HepG2 (cell line): Measurements from ENCODE around the gene CCDC83. TPM values are rescaled to one million over a fixed set of nuclear protein-coding genes. Genes with fewer than 3 reads are reported as not detected.

ENCODE experiments used
- ARNT2 ChIP-seq: sonication (generic); formaldehyde crosslinking; IDR thresholded peaks from 2 replicates; pipeline ENCODE4 v1.8.0; 2022; ENCODE audit warnings: mild to moderate bottlenecking, low read depth, missing genetic modification reagents, moderate library complexity
- ATF1 ChIP-seq: IDR thresholded peaks from 2 replicates; pipeline ENCODE4 v1.6.1; 2016; ENCODE audit warnings: mild to moderate bottlenecking, control low read depth
- KDM4B ChIP-seq: sonication (generic); formaldehyde crosslinking; IDR thresholded peaks from 2 replicates; pipeline ENCODE4 v1.4.0; 2020; ENCODE audit warnings: missing genetic modification reagents
- NFKBIZ ChIP-seq: IDR thresholded peaks from 2 replicates; pipeline ENCODE4 v1.6.1; 2018; ENCODE audit warnings: missing genetic modification reagents, missing compliant biosample characterization
- RFX1 ChIP-seq: fragments of 450-650 bp; IDR thresholded peaks from 2 replicates; pipeline ENCODE4 v1.6.1; 2017
- RFXAP ChIP-seq: sonication (generic); formaldehyde crosslinking; IDR thresholded peaks from 2 replicates; pipeline ENCODE4 v1.4.0; 2020; ENCODE audit warnings: missing genetic modification reagents, borderline replicate concordance
- ZBTB38 ChIP-seq: sonication (generic); formaldehyde crosslinking; IDR thresholded peaks from 2 replicates; pipeline ENCODE4 v1.5.1; 2020; ENCODE audit warnings: mild to moderate bottlenecking, missing genetic modification reagents
- ZBTB7B ChIP-seq: sonication (generic); formaldehyde crosslinking; IDR thresholded peaks from 2 replicates; pipeline ENCODE4 v1.4.0; 2020; ENCODE audit warnings: missing genetic modification reagents
- ZEB1 ChIP-seq: IDR thresholded peaks from 2 replicates; pipeline ENCODE4 v1.6.1; 2012; ENCODE audit warnings: mild to moderate bottlenecking, low read depth, inconsistent platforms; ENCODE audit not compliant: insufficient replicate concordance
- ZNF253 ChIP-seq: sonication (generic); formaldehyde crosslinking; IDR thresholded peaks from 2 replicates; pipeline ENCODE4 v1.8.0; 2022; ENCODE audit warnings: mild to moderate bottlenecking, missing genetic modification reagents, borderline replicate concordance
- ZNF556 ChIP-seq: sonication (generic); formaldehyde crosslinking; IDR thresholded peaks from 2 replicates; pipeline ENCODE4 v1.4.0; 2020; ENCODE audit warnings: mild to moderate bottlenecking, missing genetic modification reagents, borderline replicate concordance
- ZNF567 ChIP-seq: sonication (generic); formaldehyde crosslinking; IDR thresholded peaks from 2 replicates; pipeline ENCODE4 v1.8.1; 2023; ENCODE audit warnings: mild to moderate bottlenecking, missing genetic modification reagents, borderline replicate concordance
- ZNF614 ChIP-seq: IDR thresholded peaks from 2 replicates; pipeline ENCODE4 v1.6.1; 2018; ENCODE audit warnings: missing biosample characterization, missing genetic modification reagents, inconsistent platforms, borderline replicate concordance
- polyA plus RNA-seq, 8 experiments: library from polyadenylated mRNA; depleted of rRNA in 3 of 8; stranded (reverse) in 7 of 8; unstranded in 1 of 8; fragments of >200 nt; fragmentation: Illumina TruSeq in 4 of 8; extraction: Trizol in 4 of 8; gene quantifications; 2 replicates each; pipeline versions ENCODE4 v1.2.1 to v1.2.3, GENCODE V29; 2011 to 2016; ENCODE audit warnings: low read depth in 4 of 8, missing spikeins in 1 of 8, mixed read lengths in 1 of 8; ENCODE audit not compliant: insufficient read depth in 1 of 8
- total RNA-seq, 5 experiments: library from RNA; depleted of rRNA; stranded (reverse); fragments of >200 nt; fragmentation: Illumina TruSeq; extraction: Trizol; gene quantifications; 2 replicates each; pipeline ENCODE4 v1.2.3, GENCODE V29; 2016; ENCODE audit warnings: low read depth in 1 of 5
- TF ChIP-seq, protein P1 (sequence below): conservative IDR thresholded peaks from 2 replicates; pipeline ENCODE4 v1.6.1; 2018; ENCODE audit warnings: missing genetic modification reagents
- TF ChIP-seq, protein P2 (sequence below): sonication (generic); formaldehyde crosslinking; IDR thresholded peaks from 2 replicates; pipeline ENCODE4 v1.4.0; 2020; ENCODE audit warnings: missing genetic modification reagents, borderline replicate concordance
- TF ChIP-seq, protein P3 (sequence below): sonication (generic); formaldehyde crosslinking; IDR thresholded peaks from 2 replicates; pipeline ENCODE4 v1.5.0; 2020; ENCODE audit warnings: mild to moderate bottlenecking, missing genetic modification reagents, borderline replicate concordance
- TF ChIP-seq, protein P4 (sequence below): IDR thresholded peaks from 2 replicates; pipeline ENCODE4 v1.6.1; 2016; ENCODE audit warnings: low read depth, control low read depth
- TF ChIP-seq, protein P5 (sequence below): sonication (generic); formaldehyde crosslinking; IDR thresholded peaks from 2 replicates; pipeline ENCODE4 v1.8.1; 2023; ENCODE audit warnings: missing genetic modification reagents, inconsistent platforms, borderline replicate concordance

Gene CCDC83
- total and polyA plus RNA-seq, 2 of the 13 experiments (the other 11 are each of a cell fraction or from before 2014, with no cell fraction given), result not detected

DNA sequence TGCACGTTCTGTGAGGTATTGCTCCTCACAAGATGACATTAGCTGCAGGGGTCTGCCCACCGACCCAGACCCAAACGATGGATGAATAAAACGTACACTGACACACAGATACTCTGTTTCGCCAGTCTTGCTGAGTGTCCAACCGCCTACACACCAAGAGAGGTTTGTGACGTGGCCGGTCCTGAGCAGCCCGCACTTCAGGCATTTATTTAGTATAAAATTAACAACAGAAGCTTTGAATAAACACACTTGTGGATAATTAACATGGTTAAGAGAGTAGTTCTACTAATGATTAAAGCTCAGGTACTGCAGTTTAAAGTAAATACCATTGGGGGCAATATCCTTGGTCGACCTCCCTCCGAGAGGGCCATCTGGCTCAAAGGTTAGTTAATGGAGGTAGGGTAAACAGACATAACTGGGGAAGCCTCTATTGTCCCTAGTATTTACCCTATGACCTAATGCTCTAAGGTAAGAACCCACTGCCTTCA, 75.7 kb downstream of the CCDC83 start (continued):
- TF ChIP-seq ZBTB38 (CRISPR knock-in tag), result peak; percentile 75; the same call in 1 of the 2 replicates
- TF ChIP-seq ARNT2 (CRISPR knock-in tag), result 0 out of 2 replicates have a peak, but pooled peaks have one; percentile 46
- no peak; the same call in none of the 2 replicates for TF ChIP-seq ZNF614 (CRISPR knock-in tag)
- no peak for TF ChIP-seq ZNF556 (CRISPR knock-in tag)
- no peak for TF ChIP-seq RFX1
- no peak for TF ChIP-seq ZNF567
- TF ChIP-seq, protein P1, sequence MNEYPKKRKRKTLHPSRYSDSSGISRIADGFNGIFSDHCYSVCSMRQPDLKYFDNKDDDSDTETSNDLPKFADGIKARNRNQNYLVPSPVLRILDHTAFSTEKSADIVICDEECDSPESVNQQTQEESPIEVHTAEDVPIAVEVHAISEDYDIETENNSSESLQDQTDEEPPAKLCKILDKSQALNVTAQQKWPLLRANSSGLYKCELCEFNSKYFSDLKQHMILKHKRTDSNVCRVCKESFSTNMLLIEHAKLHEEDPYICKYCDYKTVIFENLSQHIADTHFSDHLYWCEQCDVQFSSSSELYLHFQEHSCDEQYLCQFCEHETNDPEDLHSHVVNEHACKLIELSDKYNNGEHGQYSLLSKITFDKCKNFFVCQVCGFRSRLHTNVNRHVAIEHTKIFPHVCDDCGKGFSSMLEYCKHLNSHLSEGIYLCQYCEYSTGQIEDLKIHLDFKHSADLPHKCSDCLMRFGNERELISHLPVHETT (CRISPR knock-in tag), result no peak
- no peak for TF ChIP-seq ZNF253
- 0 out of 2 replicates have a peak, but pooled peaks have one; percentile 54 for TF ChIP-seq NFKBIZ
- peak; percentile 74; the same call in 1 of the 2 replicates for TF ChIP-seq ZBTB7B (CRISPR knock-in tag)
- TF ChIP-seq, protein P2, sequence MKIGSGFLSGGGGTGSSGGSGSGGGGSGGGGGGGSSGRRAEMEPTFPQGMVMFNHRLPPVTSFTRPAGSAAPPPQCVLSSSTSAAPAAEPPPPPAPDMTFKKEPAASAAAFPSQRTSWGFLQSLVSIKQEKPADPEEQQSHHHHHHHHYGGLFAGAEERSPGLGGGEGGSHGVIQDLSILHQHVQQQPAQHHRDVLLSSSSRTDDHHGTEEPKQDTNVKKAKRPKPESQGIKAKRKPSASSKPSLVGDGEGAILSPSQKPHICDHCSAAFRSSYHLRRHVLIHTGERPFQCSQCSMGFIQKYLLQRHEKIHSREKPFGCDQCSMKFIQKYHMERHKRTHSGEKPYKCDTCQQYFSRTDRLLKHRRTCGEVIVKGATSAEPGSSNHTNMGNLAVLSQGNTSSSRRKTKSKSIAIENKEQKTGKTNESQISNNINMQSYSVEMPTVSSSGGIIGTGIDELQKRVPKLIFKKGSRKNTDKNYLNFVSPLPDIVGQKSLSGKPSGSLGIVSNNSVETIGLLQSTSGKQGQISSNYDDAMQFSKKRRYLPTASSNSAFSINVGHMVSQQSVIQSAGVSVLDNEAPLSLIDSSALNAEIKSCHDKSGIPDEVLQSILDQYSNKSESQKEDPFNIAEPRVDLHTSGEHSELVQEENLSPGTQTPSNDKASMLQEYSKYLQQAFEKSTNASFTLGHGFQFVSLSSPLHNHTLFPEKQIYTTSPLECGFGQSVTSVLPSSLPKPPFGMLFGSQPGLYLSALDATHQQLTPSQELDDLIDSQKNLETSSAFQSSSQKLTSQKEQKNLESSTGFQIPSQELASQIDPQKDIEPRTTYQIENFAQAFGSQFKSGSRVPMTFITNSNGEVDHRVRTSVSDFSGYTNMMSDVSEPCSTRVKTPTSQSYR (CRISPR knock-in tag), result peak; percentile 49; the same call in 1 of the 2 replicates
- TF ChIP-seq ZEB1, result peak; percentile 81
- 0 out of 2 replicates have a peak, but pooled peaks have one; percentile 48 for TF ChIP-seq RFXAP (CRISPR knock-in tag)
- peak; percentile 79 for TF ChIP-seq ATF1
- TF ChIP-seq, protein P3, sequence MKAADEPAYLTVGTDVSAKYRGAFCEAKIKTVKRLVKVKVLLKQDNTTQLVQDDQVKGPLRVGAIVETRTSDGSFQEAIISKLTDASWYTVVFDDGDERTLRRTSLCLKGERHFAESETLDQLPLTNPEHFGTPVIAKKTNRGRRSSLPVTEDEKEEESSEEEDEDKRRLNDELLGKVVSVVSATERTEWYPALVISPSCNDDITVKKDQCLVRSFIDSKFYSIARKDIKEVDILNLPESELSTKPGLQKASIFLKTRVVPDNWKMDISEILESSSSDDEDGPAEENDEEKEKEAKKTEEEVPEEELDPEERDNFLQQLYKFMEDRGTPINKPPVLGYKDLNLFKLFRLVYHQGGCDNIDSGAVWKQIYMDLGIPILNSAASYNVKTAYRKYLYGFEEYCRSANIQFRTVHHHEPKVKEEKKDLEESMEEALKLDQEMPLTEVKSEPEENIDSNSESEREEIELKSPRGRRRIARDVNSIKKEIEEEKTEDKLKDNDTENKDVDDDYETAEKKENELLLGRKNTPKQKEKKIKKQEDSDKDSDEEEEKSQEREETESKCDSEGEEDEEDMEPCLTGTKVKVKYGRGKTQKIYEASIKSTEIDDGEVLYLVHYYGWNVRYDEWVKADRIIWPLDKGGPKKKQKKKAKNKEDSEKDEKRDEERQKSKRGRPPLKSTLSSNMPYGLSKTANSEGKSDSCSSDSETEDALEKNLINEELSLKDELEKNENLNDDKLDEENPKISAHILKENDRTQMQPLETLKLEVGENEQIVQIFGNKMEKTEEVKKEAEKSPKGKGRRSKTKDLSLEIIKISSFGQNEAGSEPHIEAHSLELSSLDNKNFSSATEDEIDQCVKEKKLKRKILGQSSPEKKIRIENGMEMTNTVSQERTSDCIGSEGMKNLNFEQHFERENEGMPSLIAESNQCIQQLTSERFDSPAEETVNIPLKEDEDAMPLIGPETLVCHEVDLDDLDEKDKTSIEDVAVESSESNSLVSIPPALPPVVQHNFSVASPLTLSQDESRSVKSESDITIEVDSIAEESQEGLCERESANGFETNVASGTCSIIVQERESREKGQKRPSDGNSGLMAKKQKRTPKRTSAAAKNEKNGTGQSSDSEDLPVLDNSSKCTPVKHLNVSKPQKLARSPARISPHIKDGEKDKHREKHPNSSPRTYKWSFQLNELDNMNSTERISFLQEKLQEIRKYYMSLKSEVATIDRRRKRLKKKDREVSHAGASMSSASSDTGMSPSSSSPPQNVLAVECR (CRISPR knock-in tag), result peak; percentile 42; the same call in 1 of the 2 replicates
- TF ChIP-seq, protein P4, sequence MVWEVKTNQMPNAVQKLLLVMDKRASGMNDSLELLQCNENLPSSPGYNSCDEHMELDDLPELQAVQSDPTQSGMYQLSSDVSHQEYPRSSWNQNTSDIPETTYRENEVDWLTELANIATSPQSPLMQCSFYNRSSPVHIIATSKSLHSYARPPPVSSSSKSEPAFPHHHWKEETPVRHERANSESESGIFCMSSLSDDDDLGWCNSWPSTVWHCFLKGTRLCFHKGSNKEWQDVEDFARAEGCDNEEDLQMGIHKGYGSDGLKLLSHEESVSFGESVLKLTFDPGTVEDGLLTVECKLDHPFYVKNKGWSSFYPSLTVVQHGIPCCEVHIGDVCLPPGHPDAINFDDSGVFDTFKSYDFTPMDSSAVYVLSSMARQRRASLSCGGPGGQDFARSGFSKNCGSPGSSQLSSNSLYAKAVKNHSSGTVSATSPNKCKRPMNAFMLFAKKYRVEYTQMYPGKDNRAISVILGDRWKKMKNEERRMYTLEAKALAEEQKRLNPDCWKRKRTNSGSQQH (CRISPR knock-in tag), result 0 out of 2 replicates have a peak, but pooled peaks have one; percentile 34
- TF ChIP-seq, protein P5, sequence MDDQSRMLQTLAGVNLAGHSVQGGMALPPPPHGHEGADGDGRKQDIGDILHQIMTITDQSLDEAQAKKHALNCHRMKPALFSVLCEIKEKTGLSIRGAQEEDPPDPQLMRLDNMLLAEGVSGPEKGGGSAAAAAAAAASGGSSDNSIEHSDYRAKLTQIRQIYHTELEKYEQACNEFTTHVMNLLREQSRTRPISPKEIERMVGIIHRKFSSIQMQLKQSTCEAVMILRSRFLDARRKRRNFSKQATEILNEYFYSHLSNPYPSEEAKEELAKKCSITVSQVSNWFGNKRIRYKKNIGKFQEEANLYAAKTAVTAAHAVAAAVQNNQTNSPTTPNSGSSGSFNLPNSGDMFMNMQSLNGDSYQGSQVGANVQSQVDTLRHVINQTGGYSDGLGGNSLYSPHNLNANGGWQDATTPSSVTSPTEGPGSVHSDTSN (CRISPR knock-in tag), result no peak
- TF ChIP-seq KDM4B, result no peak; the same call in 1 of the 2 replicates
